ENCODE data around the gene SNX5.

The SNX5 gene

DNA sequence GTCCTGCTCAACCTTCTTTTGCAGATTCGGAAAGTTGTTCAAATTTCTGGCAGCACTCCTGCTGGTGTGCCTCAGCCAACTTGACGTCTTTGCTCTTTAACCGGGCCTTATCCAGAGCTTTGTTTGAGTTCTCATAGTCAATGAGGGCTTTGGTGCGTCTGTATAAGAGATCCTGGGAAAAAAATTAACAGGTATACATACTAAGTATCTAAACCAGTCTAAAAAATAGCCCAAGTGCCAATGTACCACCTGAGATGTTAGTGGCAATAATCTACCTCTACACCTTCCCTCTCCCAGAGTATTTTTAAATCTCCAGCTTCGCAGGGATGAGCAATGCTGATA, 21.1 kb downstream of the SNX5 start:
- no peak for DNase-seq
- intact Hi-C loops (cut with DNase I) = no loop called here

DNA sequence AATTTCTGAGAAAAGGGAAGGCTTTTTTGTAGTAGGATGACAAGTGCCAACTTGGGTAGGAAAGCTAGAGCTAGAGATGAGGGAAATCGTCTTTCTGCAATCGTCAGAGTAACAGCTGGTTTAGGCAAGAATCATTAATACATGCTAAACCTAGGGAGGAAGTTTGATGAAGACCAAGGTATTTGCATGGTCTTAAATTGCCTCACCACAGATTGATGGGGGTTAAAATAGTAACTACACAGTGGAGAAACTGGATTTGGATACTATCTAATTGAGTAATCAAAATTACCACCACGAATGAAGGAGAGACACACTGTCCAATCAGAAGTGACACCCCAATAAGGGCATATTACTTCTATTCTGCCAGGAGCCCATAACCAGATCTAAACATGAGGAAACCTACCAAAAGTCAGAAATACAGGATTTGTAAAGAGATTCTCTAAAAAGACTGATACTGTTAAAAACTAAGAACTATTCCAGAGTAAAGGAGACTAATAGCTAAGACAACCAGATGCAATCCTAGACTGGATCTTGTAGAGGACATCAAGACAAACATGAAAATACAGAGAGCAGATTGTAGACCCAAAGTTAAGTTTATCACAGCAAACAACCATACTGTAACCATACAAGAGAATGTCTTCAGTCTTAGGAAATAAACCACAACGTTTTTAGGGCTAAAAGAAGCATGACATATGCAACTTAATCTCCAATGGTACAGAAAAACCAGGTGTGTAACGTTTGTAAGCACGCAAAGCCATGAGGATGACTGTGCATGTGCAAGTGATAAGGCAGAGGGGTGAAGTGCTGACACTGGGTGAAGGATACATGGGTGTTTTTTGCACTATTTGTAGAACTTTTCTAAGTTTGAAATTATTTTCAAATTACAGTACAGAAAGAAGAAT, 21.8 kb downstream of the SNX5 start:
- intact Hi-C loops (cut with DNase I) = no loop called here
- DNase-seq = no peak

DNA sequence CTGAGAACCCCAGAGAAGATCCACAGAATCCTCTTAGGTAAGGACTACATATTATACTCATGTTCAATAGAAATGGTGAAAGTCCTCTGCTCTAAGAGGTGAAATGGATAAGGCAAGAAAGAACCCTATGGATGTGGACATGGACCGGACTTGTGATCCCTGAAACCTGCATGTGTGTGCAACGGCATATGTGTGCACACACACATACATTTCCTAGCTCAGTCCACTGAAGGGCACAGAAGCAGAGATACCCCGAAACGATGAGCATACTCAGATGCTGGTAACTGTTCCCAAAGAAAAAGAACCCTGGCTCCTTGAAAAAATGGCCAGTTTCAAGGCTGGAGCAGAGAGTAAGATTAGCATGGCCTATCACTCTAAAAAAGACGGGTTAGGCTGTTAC, 22.6 kb downstream of the SNX5 start:
- intact Hi-C loops (cut with DNase I) = no loop called here

DNA sequence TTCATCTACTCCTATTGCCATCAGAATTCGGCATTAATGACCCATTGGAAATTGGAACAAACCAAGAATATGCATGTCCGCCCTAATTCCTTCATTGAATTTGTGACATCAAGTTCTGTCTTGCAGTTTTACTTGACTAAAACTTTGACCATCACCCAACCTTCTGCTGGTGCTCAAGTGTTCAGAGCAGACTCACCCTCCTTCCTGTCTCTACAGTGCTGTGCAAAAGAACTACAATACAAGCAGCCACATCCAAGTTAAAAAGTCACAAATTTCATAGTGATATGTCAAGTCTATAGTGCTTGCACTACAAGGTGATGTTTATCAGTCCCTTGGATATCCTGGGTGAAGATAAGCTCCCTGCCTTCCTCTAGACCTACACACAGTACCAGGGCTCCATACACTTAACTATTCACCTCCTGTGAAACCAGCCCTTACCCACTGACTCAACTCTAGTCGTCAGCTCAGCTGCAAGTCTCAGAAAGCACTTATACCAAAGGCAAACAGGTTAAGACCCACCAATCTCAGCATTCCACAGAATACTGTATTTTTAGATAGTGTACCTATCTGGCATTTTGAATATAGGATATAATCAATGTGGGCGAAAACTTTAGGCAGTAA, 23.6 kb downstream of the SNX5 start:
- intact Hi-C loops (cut with DNase I) = no loop called here
- DNase-seq = no peak

More for the DNA sequence above, 22.6 kb downstream of the SNX5 start:
- DNase-seq = no peak

DNA sequence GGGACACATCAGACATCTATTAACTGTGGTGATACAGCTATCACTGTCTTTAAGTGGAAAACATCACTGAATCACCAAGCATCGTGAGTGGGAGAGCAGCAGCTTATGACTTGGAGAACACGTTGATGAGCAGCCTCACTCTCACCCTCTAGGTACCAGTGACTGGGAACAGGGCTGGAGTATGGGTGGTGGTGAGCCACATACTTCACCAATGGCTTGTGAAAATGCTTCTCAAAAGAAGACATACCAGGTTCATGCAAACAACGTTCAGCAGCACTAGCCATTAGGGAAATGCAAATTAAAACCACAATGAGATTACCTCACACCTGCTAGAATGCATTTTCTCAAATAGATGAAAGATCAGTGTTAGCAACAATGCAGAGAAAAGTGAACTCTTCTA, 25.3 kb downstream of the SNX5 start:
- peak in 29 of 42 donors; percentile 11 to 87 (median 47) for DNase-seq
- intact Hi-C loops (cut with DNase I) = no loop called here

DNA sequence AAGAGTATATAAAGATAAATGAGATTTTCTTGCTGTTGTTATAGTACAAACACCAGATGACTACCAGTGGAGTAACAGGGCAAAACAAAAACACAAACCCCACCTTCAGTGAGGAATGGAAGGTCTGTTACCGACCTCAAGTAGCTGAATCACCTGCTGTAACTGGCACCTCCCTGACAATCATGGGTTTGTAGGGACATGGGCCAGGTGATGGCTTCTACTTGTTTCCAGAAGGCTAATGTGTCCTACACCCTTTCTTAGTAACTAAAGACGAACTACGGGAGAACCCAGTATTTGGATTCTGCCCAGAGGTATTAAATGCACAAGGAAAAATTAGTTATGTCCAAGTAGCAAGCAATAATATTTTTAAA, 26.8 kb downstream of the SNX5 start:
- intact Hi-C loops (cut with DNase I) = no loop called here
- no peak for DNase-seq

DNA sequence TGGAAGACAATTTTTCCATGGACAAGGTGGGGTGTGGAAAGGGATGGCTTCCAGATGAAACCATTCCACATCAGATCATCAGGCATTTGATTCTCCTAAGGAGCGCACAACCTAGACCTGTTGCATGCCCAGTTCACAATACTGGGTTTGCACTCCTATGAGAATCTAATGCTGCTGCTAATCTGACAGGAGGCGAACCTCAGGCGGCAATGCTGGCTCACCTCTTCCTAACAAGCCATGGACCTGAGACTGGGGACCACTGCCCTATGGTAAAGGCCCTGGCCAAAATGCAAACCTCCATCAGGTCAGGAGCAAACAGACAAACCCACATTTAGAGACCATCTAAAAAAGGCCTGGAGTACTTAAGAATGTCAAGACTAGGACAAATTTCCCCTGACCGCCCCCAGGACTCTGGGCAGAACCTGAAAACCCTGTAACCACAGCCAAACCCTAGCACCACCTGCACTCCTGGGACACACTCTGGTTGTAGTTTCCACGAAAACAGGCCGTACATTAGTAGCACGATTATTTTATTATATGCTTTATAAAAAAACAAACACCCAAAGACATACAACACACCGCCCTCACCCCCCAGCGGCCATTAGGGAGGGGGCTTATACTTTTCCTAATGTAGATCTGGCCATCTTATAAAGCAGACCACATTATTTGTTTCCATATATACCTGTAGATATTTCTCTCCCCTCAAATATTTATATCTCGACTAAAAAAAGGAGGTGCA, 27.3 kb downstream of the SNX5 start:
- DNase-seq = no peak
- intact Hi-C loops (cut with DNase I) = no loop called here

DNA sequence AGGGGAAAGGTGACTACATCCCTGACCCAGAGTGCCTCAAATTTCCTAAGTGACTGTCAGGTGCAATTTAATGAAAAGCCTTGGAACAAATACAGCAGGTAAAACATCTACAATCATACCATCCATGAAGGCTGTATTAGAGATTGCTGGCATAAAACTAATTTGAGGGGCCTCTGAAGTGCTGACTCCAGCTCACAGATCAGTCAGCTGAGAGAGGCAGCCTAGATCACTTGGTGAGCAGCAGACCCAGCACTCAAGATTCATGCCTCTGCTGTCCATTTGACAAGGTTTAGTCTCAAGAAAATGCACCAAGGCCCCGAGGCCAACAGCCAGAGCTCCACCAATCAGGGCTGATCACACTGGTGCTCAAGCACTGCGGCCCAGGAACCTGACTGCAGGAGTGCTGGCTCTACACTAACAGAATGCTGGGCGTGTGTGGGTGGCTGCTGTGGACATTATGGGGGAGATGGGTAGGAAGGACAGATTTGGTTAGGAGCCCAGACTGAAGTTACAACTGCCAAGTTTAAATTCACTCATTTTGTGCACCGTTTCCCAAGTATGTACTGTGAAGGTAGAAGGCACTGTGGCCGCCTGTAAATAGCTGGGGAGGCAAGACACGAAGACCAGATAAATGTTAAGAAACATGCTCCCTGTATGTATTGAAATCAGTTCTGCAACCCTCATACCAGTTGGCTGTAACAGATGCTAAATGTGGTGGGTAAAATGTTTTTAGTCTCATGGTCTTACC, 28.2 kb downstream of the SNX5 start:
- intact Hi-C loops (cut with DNase I) = no loop called here
- no peak for DNase-seq

DNA sequence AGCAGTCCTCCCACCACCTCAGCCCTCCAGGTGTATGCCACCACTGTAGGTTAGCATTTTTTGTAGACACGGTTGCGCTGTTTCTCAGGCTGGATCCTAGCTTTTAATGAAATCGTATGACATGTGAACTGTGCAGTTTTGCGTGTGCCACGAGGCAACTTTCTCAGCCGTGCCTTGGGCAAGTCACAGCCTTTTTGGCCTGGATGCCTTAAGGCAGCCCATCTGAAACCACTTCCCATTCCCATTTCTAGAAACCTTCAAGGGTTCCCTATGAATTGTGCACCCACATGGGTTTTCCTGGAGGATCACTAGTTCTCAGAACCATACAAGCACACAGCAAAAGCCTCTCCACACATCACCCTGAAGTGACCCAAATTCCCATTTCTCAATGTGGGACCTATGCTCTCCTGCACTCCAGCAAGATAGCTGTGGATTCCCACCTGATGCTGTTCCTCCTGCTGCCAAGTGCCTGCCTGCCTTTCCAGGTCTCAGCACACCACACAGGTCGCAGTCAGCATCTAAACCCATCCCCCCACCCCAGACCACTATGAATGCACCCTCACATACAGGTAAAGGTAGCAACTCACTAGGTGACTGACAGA, 28.9 kb downstream of the SNX5 start:
- DNase-seq = no peak

DNA sequence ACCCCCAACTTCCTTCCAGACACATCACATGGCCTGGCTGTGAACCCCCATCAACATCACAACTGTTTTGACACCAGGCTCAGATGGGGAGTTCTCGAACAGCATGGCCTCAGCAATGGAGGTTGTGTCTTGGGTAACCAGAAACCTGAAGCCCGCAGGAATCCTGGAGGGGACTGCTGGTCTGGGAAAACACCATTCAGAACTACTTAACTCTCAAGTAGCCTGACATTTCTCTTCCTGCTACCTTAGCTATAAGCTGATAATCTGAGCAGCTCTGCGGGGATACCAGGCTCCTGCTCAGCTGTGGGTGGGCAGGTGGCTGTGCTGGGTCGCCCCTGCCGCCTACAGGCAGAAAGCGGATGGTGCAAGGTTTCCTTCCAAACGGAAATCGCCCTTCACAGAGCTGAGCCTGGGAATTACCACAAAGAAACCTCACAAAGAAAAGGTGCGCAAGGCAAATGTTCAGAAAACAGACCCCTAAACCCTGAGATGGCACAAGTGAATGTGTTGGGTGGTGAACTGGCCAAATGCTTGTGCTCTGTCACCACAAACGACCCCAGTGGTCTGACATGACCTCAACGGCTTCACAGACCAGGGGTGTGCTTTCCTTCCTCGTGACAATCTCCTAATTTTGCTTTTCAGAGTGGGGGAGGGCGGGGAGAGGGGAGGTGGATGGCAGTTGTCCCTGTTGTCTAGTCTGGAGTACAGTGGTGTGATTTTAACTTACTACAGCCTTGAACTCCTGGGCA, 29.5 kb downstream of the SNX5 start:
- DNase-seq = peak; percentile 49 to 85 (median 70)
- intact Hi-C loops (cut with DNase I) = no loop called here

More for the DNA sequence above, 28.9 kb downstream of the SNX5 start:
- intact Hi-C loops (cut with DNase I) = no loop called here

DNA sequence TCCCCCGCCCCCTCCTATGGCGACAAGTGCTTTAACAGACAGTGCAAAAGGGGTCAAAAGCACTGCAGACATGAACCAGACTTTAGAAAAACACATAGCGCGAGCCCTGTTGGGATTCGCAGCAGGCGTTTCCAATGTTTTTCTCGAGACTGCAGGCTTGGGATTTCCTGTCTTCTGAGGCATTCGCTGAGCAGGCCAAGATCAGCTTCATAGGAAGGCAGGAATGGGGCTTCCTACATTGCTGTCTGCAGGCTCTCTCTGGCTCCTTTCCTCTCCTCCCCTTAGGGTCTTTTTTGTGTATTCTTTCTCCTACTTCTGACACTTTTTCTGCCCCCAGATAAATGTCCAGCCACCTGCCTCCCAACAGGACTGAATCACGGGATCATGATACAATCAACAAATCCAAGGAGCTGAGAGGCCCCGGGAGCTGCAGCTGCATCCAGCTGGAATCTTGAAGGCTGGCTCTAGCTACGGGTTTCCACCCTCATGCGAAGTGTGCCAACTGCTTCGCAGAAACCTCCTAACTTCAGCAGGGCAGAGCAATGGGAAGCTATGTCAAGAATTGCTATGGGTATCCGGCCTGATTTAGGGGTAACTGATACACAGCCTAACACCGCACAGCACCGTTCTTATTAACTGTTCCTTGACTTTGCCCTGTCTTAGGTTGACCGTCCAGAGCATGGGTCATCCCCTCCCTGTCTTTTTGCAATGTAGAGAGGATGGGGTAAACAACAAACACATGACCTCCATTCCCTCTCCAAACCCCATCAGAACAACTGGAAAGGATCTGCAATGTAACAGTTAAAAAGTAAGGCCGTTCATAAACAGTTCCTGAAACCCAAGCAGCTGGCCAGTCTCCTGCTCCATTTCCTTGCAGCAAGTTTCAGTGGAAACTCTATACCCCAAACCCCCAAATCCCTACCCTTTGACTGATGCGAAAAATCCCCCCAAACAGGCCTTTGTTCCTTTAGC, 31.5 kb downstream of the SNX5 start:
- DNase-seq = peak in 3 of 42 donors; percentile 17 to 31 (median 29)
- intact Hi-C loops (cut with DNase I) = no loop called here

DNA sequence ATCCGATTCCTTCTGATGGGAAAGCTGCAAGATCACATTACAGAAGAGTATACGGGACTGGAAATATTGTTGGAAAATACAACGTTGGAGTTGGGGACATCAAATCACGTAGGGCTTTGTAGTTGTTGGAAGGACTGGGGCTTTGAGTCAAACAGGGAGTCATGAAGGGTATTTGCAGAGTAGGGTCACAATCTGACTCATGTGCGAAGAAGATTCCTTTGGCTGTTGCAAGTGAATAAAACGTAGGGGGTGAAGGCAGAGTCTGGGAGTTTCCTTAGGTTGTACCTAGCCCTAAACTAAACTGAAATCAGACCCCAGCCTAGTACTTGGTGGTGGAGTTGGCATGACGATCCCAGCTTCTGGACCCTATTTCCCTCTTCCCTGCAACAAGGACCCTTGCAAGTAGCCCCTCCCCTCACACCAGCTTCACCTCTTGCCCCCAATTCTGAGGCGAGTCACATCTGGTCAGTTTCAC, 32.3 kb downstream of the SNX5 start:
- intact Hi-C loops (cut with DNase I) = no loop called here
- no peak for DNase-seq

DNA sequence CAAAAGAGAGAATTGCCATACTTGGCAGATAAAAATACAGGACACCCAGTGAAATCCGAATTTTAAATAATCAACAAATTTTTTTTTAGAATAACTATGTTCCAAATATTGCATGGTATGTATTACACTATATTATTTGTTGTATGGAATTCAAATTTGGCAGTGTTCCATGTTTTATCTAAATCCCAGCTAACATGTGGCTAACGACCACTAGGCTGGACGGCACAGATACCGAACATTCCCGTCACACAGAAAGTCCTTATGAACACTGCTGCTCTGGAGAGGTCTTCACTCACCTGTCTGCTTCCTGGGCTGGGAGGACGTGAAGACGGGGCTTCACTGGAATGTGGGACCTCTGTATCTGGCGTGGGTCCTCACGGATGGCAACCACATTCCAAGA, 32.8 kb downstream of the SNX5 start:
- DNase-seq = no peak
- intact Hi-C loops (cut with DNase I) = no loop called here

DNA sequence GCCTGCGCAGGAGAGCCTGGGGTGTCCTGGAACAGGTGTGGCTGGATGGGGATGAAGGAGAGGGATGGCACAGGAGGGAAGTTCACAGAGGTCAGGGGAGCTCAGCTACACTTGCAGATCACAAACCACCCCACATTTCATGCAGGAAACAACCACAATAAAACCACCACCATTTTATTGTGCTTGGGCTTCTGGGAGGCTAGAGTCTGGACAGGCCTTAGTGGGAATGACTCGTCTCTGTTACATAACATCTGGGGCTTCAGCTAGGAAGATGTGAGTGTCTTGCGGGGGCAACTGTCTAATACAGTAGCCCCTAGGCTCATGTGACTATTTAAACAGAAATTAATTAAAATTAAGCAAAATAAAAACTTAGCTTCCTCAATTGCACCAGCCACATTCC, 33.4 kb downstream of the SNX5 start:
- no peak for DNase-seq
- intact Hi-C loops (cut with DNase I) = no loop called here

DNA sequence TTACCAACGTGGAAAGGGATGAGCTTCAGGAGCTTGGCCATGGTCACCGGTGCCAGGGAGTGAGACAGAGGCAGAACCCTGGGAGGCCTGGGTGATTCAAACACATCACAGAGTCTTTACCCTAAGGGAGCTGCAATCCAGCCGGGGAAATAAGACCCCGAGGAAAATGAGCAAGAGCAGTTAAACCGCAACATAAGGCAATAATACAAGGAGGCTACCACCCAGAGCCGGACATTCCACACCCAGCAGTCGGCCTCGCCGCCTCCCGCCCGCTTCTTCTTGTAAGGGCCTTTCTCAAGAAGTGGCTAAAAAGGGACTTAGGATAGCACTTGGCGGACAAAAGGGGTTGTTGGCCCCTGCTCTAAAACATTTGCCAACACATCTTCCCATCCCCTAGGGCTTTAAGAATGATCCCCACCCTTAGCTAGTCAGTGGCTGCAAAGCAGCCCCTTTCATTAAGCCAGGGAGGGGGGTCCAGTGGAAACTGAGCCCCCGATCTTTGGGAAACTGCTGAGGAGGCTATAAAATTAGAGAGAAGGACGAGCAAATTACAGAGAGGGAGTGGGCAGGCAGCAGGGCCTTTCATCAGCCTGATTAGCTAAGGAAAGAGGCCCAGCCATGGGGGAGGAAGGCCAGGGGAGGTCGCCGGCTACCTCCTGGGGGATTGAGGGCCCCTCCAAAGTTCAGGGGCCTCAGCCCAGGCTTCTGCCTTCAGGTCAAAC, 34.3 kb downstream of the SNX5 start:
- intact Hi-C loops (cut with DNase I) = no loop called here
- no peak for DNase-seq

DNA sequence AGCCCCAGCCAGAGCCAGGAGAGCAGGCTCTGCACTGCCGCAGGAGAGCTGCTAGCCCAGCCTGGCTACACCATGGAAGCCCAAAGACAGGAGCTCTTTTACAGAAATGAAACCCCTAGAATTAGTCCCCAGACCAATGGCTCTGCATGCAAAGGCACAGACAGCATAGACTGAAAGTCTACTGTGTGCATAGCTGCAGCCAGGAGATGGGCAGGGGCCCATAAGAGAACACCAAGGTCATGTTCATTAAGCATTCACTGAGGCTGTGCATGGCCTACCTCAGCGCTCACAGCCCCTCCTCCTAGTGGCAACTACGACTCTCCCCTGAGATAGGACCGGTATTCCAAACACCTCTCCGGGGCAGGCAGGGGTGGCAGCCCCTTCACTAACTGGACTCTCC, 34.9 kb downstream of the SNX5 start:
- intact Hi-C loops (cut with DNase I) = no loop called here
- no peak for DNase-seq

DNA sequence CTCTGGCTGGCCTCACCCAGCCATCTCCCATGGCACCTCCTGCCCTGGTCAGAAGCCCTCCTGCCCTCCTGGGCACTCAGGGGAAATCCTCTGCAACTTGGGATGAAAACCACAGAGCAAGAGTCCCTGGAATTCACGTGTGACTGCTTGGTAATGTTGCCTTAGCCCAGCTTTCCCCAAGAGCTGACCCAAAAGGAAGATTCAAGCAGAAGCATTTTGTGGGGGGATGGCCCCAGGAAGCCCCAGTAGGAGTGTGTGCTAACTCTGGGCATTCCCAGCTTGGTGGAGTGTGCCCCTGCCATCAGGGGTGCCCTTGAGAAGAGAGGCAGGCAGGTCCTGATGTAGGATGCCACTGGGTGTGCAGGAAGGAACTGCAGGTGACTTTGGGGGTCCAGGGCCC, 35.5 kb downstream of the SNX5 start:
- DNase-seq = no peak
- intact Hi-C loops (cut with DNase I) = no loop called here
